ENCODE data around the gene IMMP2L.

Gene IMMP2L

DNA sequence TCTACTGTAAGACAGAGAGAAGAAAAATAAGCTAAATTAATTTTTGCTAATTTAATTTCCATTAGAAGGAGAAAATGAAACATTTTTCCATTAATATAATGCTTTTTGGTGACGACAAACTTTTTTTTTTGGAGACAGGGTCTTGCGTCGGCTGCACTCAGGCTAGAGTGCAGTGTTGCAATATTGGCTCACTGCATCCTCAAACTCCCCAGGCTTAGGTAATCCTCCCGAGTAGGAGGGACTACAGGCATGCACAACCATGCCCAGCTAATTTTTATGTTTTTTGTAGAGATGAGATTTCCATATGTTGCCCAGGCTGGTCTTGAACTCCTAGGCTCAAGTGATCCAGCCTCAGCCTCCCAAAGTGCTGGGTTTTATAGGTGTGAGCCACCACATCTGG lies 701.1 kb downstream of the IMMP2L start:
- no peak for DNase-seq (ENCODE audit: low spot score)

GRCh38 chr7:110857106-110857505 lies 705.2 kb downstream of the IMMP2L start:
- DNase-seq (ENCODE audit: low spot score) = no peak

- DNase-seq (ENCODE audit: low spot score) = no peak
These were observed 705.6 kb downstream of the IMMP2L start for GRCh38 chr7:110856704-110857103.

- no peak for DNase-seq (ENCODE audit: low spot score)
These were observed 707.6 kb downstream of the IMMP2L start for GRCh38 chr7:110854651-110855050.

GRCh38 chr7:110854166-110854565 lies 708.1 kb downstream of the IMMP2L start:
- DNase-seq (ENCODE audit: low spot score) = no peak

GRCh38 chr7:110853263-110853662 lies 709.0 kb downstream of the IMMP2L start:
- DNase-seq (ENCODE audit: low spot score) = no peak

DNA sequence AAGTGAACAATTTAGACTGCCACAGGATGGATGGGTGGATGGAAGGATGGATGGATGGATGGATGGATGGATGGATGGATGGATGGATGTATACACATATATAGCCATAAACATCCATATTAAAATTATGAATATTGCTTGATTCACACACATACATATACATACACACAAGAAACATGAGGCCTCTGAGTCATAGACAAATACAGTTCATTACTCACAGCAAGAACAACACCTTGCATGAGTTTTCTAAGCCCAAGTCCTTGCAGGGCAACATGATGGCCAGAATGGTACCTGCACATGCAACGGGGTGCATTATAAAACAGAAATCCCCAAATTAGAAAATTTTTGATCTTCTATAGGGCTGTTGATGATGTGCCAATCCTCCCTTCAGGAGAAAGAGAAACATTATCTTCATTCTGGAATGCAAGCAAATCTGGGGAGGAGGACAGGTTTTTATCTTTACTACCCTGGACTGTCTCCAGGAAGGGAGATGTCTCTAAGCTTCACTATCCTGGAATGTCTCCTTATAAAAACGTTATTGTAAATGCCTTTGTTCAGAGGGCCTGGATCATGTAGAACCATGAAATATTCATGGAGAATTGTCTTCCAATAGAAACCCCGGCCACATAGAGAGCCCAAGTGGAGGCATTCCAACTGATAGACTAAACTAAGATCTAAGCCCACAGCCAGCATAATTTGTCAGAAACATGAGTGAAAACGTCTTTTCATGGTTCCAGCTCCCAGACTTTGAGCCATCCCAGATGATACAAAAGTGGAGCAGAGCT lies 709.9 kb downstream of the IMMP2L start:
- no peak for DNase-seq (ENCODE audit: low spot score)

DNA sequence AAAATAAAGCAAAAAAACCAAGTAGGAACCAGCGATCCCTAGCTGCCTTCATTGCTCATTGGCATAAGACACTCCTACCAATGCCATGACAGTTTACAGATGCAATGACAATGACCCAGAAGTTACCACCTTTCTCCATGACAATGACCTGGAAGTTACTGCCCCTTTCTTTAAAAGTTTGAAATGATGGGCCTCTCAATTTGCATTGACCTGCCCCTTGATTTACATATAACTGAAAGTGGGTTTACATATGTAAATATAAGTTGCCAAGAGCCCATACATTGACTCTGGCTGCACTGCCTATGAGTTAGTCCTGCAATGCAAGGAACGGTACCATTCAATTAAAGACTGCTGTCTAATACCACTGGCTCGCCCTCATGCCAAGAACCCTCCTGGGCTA lies 712.1 kb downstream of the IMMP2L start:
- no peak for DNase-seq (ENCODE audit: low spot score)

GRCh38 chr7:110842796-110843195 lies 719.5 kb downstream of the IMMP2L start:
- no peak for DNase-seq (ENCODE audit: low spot score)

DNA sequence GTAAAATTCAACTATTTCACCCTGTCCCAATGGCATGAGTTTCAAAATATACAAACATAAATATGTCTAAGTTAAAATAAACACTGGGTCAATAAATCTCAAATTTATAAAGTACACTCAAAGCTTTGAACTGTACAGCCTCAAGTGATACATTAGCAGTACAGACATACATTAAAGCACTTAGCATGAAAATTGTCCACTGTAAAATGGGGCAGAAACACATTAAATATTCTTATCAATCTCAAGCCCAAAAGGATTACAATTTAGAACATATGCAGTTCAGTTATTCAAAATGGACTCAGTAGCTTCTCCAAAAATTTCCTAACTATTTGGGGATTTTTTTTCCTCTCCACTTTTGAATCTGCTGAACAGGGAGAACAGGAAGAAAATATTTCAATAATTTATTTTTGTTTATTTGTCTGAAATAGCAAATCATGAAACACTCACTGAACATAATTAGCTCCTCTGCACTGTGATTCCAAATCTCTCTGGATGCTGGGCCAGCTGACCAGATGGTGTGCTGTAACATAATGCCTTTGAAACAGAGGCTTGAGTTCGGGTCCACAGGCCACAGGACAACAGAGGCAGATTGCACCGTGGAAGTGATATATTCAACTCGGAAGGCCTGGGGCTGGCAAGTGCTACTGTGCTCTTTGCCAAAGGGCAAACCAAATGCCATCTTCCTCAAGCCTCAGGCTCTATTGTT lies 720.3 kb downstream of the IMMP2L start:
- no peak for DNase-seq (ENCODE audit: low spot score)

GRCh38 chr7:110839866-110840265 lies 722.4 kb downstream of the IMMP2L start:
- no peak for DNase-seq (ENCODE audit: low spot score)

- no peak for DNase-seq (ENCODE audit: low spot score)
These were observed 726.4 kb downstream of the IMMP2L start for GRCh38 chr7:110835849-110836248.

- no peak for DNase-seq (ENCODE audit: low spot score)
These were observed 727.1 kb downstream of the IMMP2L start for GRCh38 chr7:110835218-110835617.

- no peak for DNase-seq (ENCODE audit: low spot score)
These were observed 730.9 kb downstream of the IMMP2L start for GRCh38 chr7:110831419-110831818.

GRCh38 chr7:110830778-110831177 lies 731.5 kb downstream of the IMMP2L start:
- no peak for DNase-seq (ENCODE audit: low spot score)

DNA sequence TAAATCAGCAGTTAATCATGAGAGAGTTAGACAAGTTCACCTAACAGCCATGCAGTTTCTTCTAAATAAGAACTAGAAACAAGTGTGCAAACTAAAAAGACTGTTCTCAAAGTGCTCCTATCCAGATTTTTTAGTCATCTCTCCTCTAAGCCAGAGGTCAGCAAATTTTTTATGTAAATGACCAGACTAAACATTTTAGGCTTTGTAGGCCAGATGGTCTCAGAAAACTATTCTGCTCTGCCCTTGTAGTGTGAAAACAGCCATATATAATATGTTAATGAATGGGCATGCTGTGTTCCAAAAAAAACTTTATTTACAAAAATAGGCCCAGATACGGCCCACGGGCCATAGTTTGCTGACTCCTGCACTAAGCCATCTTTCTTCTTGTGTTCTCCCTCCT lies 734.4 kb downstream of the IMMP2L start:
- no peak for DNase-seq (ENCODE audit: low spot score)

DNA sequence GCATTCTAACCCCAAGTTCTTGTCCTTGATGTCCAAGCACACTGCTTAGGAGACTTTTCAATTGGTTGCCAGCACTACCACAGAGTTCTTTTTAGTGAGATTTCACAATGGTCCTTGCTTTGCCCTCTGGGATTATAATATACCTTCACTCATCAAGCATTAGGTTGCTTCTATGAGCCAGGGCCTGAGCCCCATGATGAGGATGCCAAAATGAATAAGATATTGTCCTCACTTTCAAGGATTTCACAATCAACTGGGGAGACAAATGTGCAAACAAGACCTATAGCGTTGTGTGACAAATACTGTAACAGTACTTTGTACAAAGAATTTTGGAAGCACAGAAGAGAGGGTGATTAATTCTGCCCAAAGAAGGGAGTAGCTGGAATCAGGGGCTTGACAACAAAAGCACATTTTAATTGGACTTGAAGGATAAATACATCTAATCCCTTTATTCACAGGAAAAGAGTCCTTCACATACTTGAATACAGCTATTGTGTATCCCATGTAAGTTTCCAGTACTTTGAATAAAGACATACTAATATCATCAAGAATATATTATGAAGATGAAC lies 734.9 kb downstream of the IMMP2L start:
- DNase-seq (ENCODE audit: low spot score) = no peak

DNA sequence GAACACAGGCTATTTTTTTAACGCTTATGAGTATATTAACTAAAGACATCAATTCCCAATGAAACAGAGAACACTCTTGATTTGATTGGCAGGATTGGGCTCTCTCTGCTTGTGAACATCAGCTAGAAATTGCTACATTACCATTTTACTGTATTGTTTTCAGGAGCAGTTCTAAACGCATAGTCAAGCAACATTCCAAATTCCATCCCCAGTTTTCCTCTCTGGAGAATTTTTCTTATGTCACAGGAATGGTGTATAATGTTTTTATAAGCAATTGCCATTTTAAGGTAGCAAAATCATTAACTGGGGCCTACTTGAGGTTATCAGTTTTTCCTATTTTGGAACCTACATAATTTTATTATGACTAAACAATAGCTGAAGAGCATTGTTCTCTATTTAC lies 748.3 kb downstream of the IMMP2L start:
- DNase-seq (ENCODE audit: low spot score) = no peak

DNA sequence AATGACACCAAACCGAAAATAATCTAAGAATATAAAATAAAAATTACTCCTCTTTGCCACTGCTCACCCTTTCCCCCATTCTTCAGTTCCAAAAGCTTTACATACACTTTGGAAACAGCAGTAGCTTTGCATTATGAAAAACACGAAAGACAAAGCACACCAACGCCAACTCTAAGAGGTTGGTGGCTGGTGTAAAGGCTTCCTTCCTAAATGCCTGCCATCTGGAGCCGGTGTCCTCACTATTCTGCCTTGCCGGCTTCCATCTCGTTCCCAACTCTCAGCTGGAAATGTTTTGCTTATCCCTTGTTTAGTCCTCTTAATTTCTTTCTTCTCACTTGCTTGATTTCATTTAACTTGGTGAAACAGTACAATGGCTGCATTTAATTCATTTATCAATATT lies 752.5 kb downstream of the IMMP2L start:
- DNase-seq (ENCODE audit: low spot score) = no peak

DNA sequence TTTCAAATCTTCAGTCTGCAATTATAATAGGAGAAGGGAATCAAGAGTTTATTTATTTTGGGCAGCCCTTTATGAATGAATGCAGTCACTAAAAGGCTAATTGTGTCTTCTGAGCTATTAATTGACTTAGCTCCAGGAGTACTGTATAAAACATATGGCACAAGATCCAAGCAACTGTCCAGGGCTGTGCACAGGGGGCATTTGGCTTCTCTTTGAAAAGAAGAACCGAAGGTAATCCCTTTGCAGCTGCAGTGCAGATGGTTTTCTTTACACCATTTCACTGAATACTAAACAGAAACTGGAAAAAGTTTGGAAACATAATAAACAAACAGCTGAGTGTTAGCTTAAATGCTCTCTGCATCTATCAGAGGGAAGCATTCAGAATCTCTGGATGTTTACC lies 753.9 kb downstream of the IMMP2L start:
- no peak for DNase-seq (ENCODE audit: low spot score)

DNA sequence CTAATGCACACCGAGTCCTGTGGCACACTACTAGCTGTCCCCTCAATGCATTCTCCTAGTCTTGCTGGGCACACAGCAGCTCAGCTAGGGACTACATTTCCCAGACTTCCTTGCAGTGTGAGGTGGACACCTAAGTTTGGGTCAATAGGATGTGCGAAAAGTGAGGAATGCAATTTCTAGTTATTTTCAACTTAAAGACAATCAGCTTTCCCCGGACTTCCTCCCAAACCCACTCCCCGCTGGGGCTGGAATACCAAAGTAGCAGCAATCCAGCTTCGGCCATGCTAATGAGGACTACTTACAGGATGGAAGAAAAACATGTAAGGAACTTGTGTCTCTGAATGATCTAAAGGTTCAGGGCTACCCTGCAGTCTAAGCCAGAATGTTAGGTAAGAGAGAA lies 757.8 kb downstream of the IMMP2L start:
- no peak for DNase-seq (ENCODE audit: low spot score)

DNA sequence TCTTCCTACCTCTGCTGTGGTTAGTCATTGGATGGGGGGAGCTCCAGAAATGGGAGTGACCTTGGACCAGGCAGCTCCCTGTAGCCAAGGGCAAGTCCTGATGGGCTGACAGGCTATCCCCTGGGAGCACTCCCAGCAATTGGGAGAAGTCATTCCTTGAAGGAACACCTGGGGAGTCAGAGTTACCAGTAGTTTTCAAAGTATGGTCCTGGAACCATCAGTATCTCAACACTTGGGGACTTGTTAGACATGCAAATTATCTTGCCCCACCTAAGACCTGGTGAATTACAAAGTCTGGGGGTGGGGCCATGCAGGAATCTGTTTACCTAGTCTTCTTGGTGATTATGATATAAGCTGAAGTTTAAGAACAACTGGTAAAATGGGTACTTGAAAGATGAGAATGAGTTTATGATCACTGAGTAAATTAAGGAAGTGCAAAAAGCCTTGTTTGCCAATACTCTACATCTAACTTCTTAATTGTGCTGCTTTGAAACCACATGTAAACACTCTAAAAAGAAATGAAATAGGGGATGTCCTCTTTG lies 758.6 kb downstream of the IMMP2L start:
- DNase-seq (ENCODE audit: low spot score) = no peak

DNA sequence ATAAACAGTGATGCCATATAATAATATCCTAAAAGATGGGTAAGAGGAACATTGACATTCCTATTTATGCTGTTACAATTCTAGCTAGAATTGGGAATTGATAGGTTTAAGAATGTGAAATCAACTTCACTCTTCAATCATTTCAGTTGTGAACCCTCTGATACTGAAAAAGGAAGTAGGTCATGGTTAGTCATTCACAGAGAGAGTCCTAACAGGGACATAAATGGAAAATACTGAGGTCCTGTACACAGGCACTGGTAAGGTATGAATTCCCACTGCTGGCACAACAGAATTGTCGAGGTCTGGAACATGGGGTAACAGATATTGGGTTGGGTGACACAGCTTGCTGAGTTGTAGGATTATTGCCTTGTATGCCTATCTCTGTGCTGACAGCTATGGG lies 760.8 kb downstream of the IMMP2L start:
- DNase-seq (ENCODE audit: low spot score) = no peak

All from AG08396 (cell line).